Lower lobe of right lung (tissue), 2 donors: ENCODE results near the gene MCL1. TPM values are rescaled to one million over a fixed set of nuclear protein-coding genes. Genes with fewer than 3 reads are reported as not detected.
A peak's percentile ranks its signal among the peaks of the same experiment; 100 is the strongest.

ENCODE experiments used
- ATAC-seq, 2 donors: fragments of 200-7000 bp; cut with Tn5 transposase; one replicate each; pipeline ENCODE4 v1.9.1; 2020 to 2022; ENCODE audit warnings: mild to moderate bottlenecking in 2 of 2, moderate library complexity in 2 of 2
- DNase-seq: peaks from one replicate; pipeline ENCODE4 v3.0.0-alpha.2; 2020
- H3K27ac ChIP-seq: fragments of 200-600 bp; one replicate; pipeline ENCODE4 v1.8.0; 2022
- H3K27me3 ChIP-seq: fragments of 200-600 bp; one replicate; pipeline ENCODE4 v1.8.0; 2022; ENCODE audit warnings: low read depth
- H3K36me3 ChIP-seq: fragments of 200-600 bp; one replicate; pipeline ENCODE4 v1.8.0; 2022; ENCODE audit warnings: mild to moderate bottlenecking
- H3K4me1 ChIP-seq: fragments of 200-600 bp; one replicate; pipeline ENCODE4 v1.8.0; 2022
- H3K4me3 ChIP-seq: fragments of 200-600 bp; one replicate; pipeline ENCODE4 v1.8.0; 2022; ENCODE audit warnings: mild to moderate bottlenecking
- H3K9me3 ChIP-seq: fragments of 200-600 bp; one replicate; pipeline ENCODE4 v1.8.0; 2022
- intact Hi-C: fragments of 100-400 bp; cut with DNase I; formaldehyde crosslinking; loops from one replicate; pipeline ENCODE4 v1.11.0; 2022
- total RNA-seq: library from RNA; stranded (reverse); fragmentation: NEBNext Ultra II Directional; extraction: Animal tissue kit (Norgen Biotek cat#: 25700); gene quantifications from one replicate; pipeline ENCODE4 v1.2.1, GENCODE V29; 2021
- TF ChIP-seq, protein P1 (sequence below): fragments of 200-600 bp; IDR thresholded peaks from one replicate; pipeline ENCODE4 v1.8.0; 2022; ENCODE audit warnings: antibody characterized with exemption, mild to moderate bottlenecking
- donor health status: DM: no; HTN: yes; CAD: no; lungs with severe emphysema.

Gene MCL1
- total RNA-seq, 1 donor from 2014 or later: 387 TPM

DNA sequence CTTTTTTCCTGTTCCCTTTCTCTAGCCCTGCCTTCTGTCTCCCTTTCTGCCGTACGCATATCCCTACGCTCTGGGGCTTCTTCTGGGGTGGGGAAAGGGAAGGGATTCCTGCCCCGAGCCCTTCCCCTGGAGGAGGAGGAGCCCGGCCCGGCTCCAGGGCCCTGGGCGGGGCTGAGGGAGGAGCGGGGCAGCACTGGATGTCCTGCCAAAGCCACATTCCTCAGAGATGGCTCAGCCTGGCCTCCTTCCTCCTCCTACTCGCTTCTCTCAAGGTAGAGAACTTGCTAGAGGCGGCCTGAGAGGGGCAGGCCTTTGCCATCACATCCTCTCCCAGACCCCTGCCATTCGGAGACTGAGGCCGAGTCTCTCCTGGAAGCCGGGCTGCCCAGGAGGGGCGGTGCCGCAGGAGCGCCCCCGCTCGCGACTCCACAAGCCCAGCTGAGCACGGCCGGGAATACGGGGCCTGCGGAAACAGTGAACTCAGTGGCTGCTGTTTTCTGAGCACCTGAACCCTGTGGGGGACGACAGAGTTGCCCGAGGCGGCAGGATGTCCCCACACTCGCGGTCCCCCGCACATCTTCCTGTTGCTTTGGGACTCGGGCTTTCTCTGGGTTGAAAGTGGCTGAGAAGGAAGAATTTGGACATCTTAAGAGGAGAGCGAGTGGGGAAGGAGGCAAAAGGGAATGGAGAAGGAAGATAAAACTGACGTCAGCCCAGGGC, 18.0 kb downstream of the MCL1 start:
- Histone ChIP-seq H3K27ac (peak overlapping the region; percentile 99), H3K36me3 (peaks cover 20% of the 10 kb centered on the region), H3K9me3 (no peaks in the 10 kb centered on the region), H3K4me3 (peak overlapping the region; percentile 60), H3K27me3 (no peaks in the 10 kb centered on the region), H3K4me1 (peaks cover 80% of the 10 kb centered on the region)
- peak; percentile 83 to 89 for ATAC-seq
- TF ChIP-seq, protein P1, sequence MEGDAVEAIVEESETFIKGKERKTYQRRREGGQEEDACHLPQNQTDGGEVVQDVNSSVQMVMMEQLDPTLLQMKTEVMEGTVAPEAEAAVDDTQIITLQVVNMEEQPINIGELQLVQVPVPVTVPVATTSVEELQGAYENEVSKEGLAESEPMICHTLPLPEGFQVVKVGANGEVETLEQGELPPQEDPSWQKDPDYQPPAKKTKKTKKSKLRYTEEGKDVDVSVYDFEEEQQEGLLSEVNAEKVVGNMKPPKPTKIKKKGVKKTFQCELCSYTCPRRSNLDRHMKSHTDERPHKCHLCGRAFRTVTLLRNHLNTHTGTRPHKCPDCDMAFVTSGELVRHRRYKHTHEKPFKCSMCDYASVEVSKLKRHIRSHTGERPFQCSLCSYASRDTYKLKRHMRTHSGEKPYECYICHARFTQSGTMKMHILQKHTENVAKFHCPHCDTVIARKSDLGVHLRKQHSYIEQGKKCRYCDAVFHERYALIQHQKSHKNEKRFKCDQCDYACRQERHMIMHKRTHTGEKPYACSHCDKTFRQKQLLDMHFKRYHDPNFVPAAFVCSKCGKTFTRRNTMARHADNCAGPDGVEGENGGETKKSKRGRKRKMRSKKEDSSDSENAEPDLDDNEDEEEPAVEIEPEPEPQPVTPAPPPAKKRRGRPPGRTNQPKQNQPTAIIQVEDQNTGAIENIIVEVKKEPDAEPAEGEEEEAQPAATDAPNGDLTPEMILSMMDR: peak; percentile 5
- intact Hi-C loops: no loop called here
- DNase-seq: peak; percentile 95

DNA sequence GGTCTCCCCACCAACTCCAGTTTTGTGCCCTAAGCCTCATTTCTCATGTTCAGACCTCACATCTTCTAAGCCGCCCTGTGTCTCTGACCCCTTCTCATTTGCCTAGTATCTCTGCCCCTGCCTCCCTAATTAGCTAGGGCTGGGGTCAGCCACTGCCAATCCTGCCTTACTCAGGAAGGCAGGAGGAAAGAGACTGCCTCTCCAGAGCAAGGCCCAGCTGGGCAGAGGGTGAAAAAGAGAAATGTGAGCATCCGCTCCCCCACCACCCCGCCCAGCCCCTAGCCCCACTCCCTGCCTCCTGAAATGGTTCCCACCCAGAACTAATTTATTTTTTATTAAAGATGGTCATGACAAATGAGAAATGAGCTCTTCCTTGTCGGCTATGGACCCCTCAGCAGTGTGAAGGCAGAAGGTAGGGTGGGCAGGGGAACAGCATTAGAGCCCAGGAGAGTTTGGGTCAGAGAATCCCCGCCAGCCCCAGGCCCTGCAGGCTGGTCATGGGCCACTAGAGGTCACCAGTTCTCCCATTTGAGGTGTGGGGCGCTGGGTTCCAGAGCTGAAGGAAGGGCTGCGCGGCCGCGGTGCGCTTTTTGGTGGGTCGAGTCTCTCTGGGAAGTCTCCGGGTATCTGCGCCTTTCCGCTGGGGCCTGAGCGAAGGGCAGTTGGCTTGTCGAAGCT, 18.7 kb downstream of the MCL1 start:
- H3K27ac ChIP-seq: peak overlapping the region; percentile 99
- peak; percentile 57 to 70 for ATAC-seq
- peak overlapping the region; percentile 60 for H3K4me3 ChIP-seq
- TF ChIP-seq, protein P1: peak; percentile 83
- H3K9me3 ChIP-seq: no peaks in the 10 kb centered on the region
- H3K27me3 ChIP-seq: no peaks in the 10 kb centered on the region
- peaks cover 73% of the 10 kb centered on the region for H3K4me1 ChIP-seq
- peak; percentile 93 for DNase-seq
- peaks cover 27% of the 10 kb centered on the region for H3K36me3 ChIP-seq
- intact Hi-C loops: no loop called here

DNA sequence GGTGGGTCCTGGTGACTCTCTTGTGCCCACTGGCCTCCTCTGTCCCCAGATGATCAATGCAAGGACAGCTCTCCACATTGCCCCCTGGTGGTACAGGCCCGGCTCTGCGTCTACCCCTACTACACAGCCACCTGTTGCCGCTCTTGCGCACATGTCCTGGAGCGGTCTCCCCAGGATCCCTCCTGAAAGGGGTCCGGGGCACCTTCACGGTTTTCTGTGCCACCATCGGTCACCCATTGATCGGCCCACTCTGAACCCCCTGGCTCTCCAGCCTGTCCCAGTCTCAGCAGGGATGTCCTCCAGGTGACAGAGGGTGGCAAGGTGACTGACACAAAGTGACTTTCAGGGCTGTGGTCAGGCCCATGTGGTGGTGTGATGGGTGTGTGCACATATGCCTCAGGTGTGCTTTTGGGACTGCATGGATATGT, 19.4 kb downstream of the MCL1 start:
- Histone ChIP-seq H3K4me3 (peak overlapping the region; percentile 60), H3K4me1 (peaks cover 66% of the 10 kb centered on the region), H3K27ac (peak overlapping the region; percentile 99), H3K9me3 (no peaks in the 10 kb centered on the region), H3K36me3 (peaks cover 34% of the 10 kb centered on the region), H3K27me3 (no peaks in the 10 kb centered on the region)
- TF ChIP-seq, protein P1: peak; percentile 93
- ATAC-seq: peak; percentile 30 to 45
- peak; percentile 86 for DNase-seq
- intact Hi-C loops: no loop called here

DNA sequence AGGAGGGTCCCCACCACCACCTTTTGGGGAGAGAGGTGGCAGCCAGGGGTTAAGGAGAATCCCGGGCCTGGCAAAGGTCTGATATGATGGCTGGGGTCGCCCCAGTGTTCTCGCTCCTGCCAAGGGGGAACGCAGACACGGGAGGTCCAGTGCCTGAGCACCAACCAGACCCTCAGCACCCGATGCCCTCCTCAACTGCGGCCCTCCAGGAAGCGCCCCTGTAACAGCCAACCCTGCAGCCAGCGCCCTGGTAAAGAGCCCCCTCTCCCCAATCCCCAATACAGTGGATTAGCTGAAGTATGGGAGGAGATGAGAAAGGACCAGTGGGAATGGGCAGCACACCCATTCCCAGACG, 19.8 kb downstream of the MCL1 start:
- Histone ChIP-seq H3K27me3 (no peaks in the 10 kb centered on the region), H3K4me1 (peaks cover 62% of the 10 kb centered on the region), H3K4me3 (peak overlapping the region; percentile 60), H3K9me3 (no peaks in the 10 kb centered on the region), H3K27ac (peak overlapping the region; percentile 99), H3K36me3 (peaks cover 37% of the 10 kb centered on the region)
- intact Hi-C loops: no loop called here
- no peak for ATAC-seq
- DNase-seq: peak; percentile 57
- TF ChIP-seq, protein P1: no peak

DNA sequence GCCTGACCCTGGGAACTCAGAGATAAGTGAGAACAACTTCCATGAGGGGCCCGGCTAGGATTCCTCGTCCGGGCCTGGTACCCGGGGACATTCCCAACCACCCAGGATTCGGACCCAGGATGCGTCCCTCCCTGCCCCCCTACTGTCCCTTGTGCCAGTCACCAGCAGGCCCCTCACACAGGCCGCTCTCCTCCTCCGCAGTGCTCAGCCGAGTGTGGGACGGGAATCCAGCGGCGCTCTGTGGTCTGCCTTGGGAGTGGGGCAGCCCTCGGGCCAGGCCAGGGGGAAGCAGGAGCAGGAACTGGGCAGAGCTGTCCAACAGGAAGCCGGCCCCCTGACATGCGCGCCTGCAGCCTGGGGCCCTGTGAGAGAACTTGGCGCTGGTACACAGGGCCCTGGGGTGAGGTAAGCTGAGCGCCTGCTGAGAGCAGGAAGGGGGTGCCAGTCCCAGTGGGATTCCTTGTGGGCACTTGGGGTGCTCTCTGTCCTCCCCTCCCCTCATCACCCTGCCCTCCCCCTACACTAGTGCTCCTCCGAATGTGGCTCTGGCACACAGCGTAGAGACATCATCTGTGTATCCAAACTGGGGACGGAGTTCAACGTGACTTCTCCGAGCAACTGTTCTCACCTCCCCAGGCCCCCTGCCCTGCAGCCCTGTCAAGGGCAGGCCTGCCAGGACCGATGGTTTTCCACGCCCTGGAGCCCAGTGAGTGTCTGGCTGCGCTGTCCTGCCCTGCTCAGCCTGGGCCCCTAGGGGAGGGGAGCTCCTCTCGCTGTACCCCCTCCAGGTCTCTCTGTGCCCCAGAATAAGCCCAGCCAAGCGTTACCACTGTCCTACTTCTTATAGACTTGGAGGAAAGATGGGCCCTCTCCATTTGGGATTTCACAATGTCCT, 20.4 kb downstream of the MCL1 start:
- intact Hi-C loops: no loop called here
- H3K4me3 ChIP-seq: peak overlapping the region; percentile 60
- TF ChIP-seq, protein P1: no peak
- H3K36me3 ChIP-seq: peaks cover 37% of the 10 kb centered on the region
- no peak for ATAC-seq
- no peaks in the 10 kb centered on the region for H3K27me3 ChIP-seq
- peak overlapping the region; percentile 99 for H3K27ac ChIP-seq
- peak; percentile 74 for DNase-seq
- no peaks in the 10 kb centered on the region for H3K9me3 ChIP-seq
- H3K4me1 ChIP-seq: peaks cover 59% of the 10 kb centered on the region
